Gastrocnemius medialis (tissue), 4 donors: Measurements from ENCODE around the gene ZBP1. TPM values are rescaled to one million over a fixed set of nuclear protein-coding genes. Genes with fewer than 3 reads are reported as not detected.

ENCODE experiments used
- ATAC-seq, 2 donors: fragments of 150-250 bp; one replicate each; pipeline ENCODE4 v1.9.1; 2016
- DNase-seq, 2 donors: peaks; one replicate each; pipeline ENCODE4 v3.0.0-alpha.2; 2019
- H3K27ac ChIP-seq, 4 donors: fragments of 200-600 bp; sonication (generic); 1 replicate in 1 of 4; 2 replicates in 3 of 4; pipeline ENCODE4 v1.5.1; 2016 to 2018; ENCODE audit warnings: mild to moderate bottlenecking in 2 of 4, moderate library complexity in 1 of 4
- H3K27me3 ChIP-seq, 3 donors: fragments of 200-600 bp; sonication (generic) in 2 of 3; 1 replicate in 1 of 3; 2 replicates in 2 of 3; pipeline versions ENCODE4 v1.5.1 to v1.6.0; 2016 to 2019; ENCODE audit warnings: mild to moderate bottlenecking in 1 of 3, moderate library complexity in 1 of 3
- H3K36me3 ChIP-seq, 2 donors: fragments of 200-600 bp; sonication (generic) in 1 of 2; one replicate each; pipeline ENCODE4 v1.5.1; 2017 to 2018
- H3K4me1 ChIP-seq, 2 donors: fragments of 200-600 bp; sonication (generic) in 1 of 2; one replicate each; pipeline ENCODE4 v1.5.1; 2016 to 2017; ENCODE audit warnings: mild to moderate bottlenecking in 2 of 2
- H3K4me3 ChIP-seq, 4 donors: fragments of 200-600 bp; sonication (generic) in 3 of 4; 1 replicate in 1 of 4; 2 replicates in 3 of 4; pipeline ENCODE4 v1.5.1; 2016 to 2019; ENCODE audit warnings: mild to moderate bottlenecking in 2 of 4
- H3K9me3 ChIP-seq, 3 donors: fragments of 200-600 bp; sonication (generic) in 2 of 3; 1 replicate in 1 of 3; 2 replicates in 2 of 3; pipeline ENCODE4 v1.5.1; 2016 to 2019
- CTCF ChIP-seq, 5 experiments: fragments of 450-650 bp in 3 of 5; fragments of 200-600 bp in 2 of 5; sonication (generic) in 2 of 5; IDR thresholded peaks in 4 of 5; conservative IDR thresholded peaks in 1 of 5; 1 replicate in 4 of 5; 2 replicates in 1 of 5; pipeline ENCODE4 v1.5.1; 2016 to 2019; ENCODE audit warnings: antibody characterized with exemption in 5 of 5, mild to moderate bottlenecking in 3 of 5, moderate library complexity in 3 of 5
- POLR2A ChIP-seq, 2 donors: fragments of 450-650 bp; IDR thresholded peaks; one replicate each; pipeline ENCODE4 v1.6.1; 2017; ENCODE audit warnings: antibody characterized with exemption in 2 of 2, mild to moderate bottlenecking in 2 of 2, moderate library complexity in 2 of 2
- in situ Hi-C, 4 donors: fragments of 200-750 bp; cut with MboI; loops; one replicate each; pipeline versions ENCODE4 v1.15.0 to v1.8.0; 2017; ENCODE audit warnings: low sequenced_read_pairs in 4 of 4
- intact Hi-C: fragments of 100-400 bp; cut with DNase I; formaldehyde crosslinking; loops from one replicate; pipeline ENCODE4 v1.15.1; 2023; ENCODE audit warnings: low total_unique reads
- total RNA-seq, 4 donors: library from RNA; depleted of rRNA; stranded (reverse); fragments of >200 nt; gene quantifications; one replicate each; pipeline versions ENCODE4 v1.1.0 to v1.2.3, GENCODE V29; 2016

Gene ZBP1
- total RNA-seq, 4 donors from 2014 or later, result not detected

- in situ Hi-C loops, result no loop called here
- DNase-seq (no peak), ATAC-seq (no peak)
- Histone ChIP-seq H3K4me3 (no peak overlapping the region), H3K36me3 (no peaks in the 10 kb centered on the region), H3K27me3 (peaks cover 20 to 28% (median 22%) of the 10 kb centered on the region in 3 donors), H3K9me3 (no peaks in the 10 kb centered on the region), H3K27ac (no peak overlapping the region), H3K4me1 (peaks cover 0 to 5% of the 10 kb centered on the region in 2 donors)
- TF ChIP-seq CTCF (IDR thresholded peaks at IDR 0.05 in 4 of 5, conservative IDR thresholded peaks at IDR 0.05 in 1 of 5) (no peak), POLR2A (IDR thresholded peaks at IDR 0.05) (no peak)
- intact Hi-C loops, result no loop called here
These were observed 41.6 kb downstream of the ZBP1 start for GRCh38 chr20:57578476-57579165.

DNA sequence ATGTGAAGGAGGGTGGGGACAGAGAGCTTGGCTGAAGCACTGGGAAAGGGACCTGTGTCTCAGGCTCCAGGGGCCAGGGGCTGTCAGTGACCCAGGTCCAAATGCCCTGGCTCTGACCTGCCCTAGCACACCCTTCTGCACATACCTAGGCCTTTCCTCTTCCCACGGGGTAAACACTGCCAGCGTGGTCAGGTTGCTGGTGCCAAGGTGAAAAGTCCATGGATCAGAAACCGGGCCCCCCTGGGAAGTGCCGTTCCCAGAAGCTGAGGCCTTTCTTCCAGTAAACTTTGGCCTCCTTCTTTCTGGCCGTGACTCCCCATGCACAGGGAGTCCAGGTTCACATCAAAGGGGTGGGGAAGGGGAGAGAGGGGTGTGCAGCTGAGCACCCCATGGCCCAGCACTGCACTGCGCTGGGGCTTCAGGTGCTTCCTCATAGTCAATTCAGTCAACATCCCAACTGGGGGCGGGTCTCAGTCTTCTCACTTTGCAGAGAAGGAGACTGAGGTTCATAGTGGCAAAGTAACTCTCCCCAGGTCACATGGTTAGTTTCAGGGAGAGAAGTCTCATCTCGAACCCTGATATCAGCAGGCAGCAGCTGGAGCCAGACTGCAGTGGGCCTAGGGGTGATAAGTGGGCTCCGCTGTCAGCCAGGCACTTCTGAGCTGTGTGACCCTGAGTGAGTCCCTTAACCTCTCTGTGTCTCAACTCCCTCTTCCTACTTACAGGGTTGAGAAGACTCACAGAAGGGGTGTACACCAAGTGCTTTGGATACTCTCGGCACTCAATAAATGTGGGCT lies 42.3 kb downstream of the ZBP1 start:
- no peaks in the 10 kb centered on the region for H3K36me3 ChIP-seq
- DNase-seq (no peak), ATAC-seq (no peak)
- TF ChIP-seq POLR2A (IDR thresholded peaks at IDR 0.05) (no peak), CTCF (IDR thresholded peaks at IDR 0.05 in 4 of 5, conservative IDR thresholded peaks at IDR 0.05 in 1 of 5) (no peak)
- intact Hi-C loops, result no loop called here
- peaks cover 18 to 26% (median 20%) of the 10 kb centered on the region in 3 donors for H3K27me3 ChIP-seq
- H3K27ac ChIP-seq, result no peak overlapping the region
- no peaks in the 10 kb centered on the region for H3K9me3 ChIP-seq
- in situ Hi-C loops, result no loop called here
- peaks cover 0 to 5% of the 10 kb centered on the region in 2 donors for H3K4me1 ChIP-seq
- H3K4me3 ChIP-seq, result no peak overlapping the region

GRCh38 chr20:57576617-57577550 lies 43.3 kb downstream of the ZBP1 start:
- in situ Hi-C loops, result no loop called here
- Histone ChIP-seq H3K9me3 (no peaks in the 10 kb centered on the region), H3K27me3 (peaks cover 12 to 29% (median 20%) of the 10 kb centered on the region in 3 donors), H3K4me3 (no peak overlapping the region), H3K27ac (no peak overlapping the region), H3K36me3 (no peaks in the 10 kb centered on the region), H3K4me1 (peaks cover 0 to under 1% of the 10 kb centered on the region in 2 donors)
- no peak for TF ChIP-seq CTCF (IDR thresholded peaks at IDR 0.05 in 4 of 5, conservative IDR thresholded peaks at IDR 0.05 in 1 of 5)
- no peak for TF ChIP-seq POLR2A (IDR thresholded peaks at IDR 0.05)
- DNase-seq (no peak), ATAC-seq (no peak)
- intact Hi-C loops, result no loop called here

- DNase-seq, result no peak
- intact Hi-C loops (no loop called here), in situ Hi-C loops (no loop called here)
- no peaks in the 10 kb centered on the region for H3K9me3 ChIP-seq
- no peak overlapping the region for H3K4me3 ChIP-seq
- no peaks in the 10 kb centered on the region for H3K36me3 ChIP-seq
- peaks cover 10 to 29% (median 20%) of the 10 kb centered on the region in 3 donors for H3K27me3 ChIP-seq
- ATAC-seq, result no peak
- no peak overlapping the region for H3K27ac ChIP-seq
- H3K4me1 ChIP-seq, result no peaks in the 10 kb centered on the region
- TF ChIP-seq POLR2A (IDR thresholded peaks at IDR 0.05) (no peak), CTCF (IDR thresholded peaks at IDR 0.05 in 4 of 5, conservative IDR thresholded peaks at IDR 0.05 in 1 of 5) (no peak)
These were observed 44.2 kb downstream of the ZBP1 start for GRCh38 chr20:57576002-57576401.
